HG03469 (cell line): ENCODE measurements around the gene GRM5.

Experiments
- ATAC-seq: cut with Tn5 transposase; IDR thresholded peaks from one replicate; pipeline ENCODE4 v1.9.1; 2021; ENCODE audit warnings: mild to moderate bottlenecking, moderate library complexity, moderate number of reproducible peaks; ENCODE audit not compliant: unreplicated experiment

Gene GRM5

DNA sequence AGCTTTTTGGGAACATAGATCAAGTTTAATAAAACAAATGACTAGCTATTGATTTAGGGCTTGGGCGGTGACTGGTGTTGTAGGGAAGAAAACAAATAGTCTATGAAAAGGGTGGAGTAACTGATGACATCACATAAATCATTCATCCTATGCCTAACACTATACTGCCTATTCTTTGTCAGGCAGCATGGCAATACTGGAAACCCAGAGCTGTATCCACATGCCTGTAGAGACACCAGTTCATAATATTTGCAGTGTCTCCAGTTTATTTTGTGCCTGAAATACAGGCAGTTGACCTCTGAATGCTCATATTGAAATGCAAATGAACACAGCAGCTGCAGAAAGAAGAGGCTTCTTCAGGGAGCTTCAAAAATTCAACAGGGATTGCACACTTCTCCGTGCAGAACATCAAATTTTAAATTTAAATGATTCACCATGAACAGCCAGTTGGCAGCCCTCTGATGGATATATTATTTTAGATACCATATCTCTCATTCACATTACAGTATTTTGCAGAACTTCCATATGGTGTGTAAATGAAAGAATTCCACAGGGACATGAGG lies 445.1 kb downstream of the GRM5 start:
- ATAC-seq: no peak

DNA sequence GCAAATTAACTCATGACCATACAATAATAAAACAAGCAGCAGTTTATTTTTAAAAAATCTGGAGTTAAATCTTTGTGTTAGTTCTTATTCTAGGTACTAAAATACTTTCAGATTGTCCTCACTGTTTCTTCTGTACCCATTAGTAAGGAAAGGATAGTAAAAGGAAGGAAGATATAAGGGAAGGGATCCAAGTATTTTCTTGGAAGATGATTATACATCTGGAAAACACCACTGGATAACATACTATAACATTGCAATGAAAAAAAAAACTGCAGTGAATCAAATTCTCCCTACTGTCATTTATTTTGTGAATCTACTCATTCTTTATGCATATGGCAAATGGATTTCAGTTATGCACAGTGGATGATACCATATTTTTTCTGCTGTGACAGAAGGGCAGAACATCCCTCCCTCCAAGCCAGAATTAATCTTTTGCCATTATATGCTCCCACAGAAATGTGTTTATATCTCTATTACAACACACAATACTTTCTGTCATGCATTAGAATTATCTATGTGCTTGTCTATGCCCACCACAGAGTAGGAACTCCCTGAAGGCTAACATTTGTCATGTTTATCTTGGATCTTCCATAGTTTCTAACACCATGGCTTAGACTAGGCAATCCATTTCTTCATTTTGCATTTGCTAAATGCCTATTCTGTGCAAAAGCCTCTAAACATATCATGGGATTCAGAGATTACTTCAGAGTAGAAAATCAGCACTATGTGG lies 446.0 kb downstream of the GRM5 start:
- ATAC-seq: no peak

DNA sequence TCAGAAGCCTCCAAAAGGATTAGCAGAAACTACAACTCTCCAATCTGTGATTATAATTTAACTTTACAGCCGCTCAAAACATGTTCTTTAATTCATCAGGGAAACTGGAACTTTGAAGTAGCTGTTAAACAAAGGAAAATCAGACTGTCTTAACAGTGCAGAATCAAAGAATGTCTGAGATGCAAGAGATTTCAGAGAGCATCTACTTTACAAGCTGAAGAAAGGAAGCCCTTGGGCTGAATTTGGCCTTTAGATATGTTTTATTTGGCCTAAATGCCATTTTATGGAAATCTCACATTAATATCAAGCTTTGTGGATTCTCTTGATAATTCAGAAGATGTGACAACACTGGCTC lies 446.7 kb downstream of the GRM5 start:
- ATAC-seq: no peak

DNA sequence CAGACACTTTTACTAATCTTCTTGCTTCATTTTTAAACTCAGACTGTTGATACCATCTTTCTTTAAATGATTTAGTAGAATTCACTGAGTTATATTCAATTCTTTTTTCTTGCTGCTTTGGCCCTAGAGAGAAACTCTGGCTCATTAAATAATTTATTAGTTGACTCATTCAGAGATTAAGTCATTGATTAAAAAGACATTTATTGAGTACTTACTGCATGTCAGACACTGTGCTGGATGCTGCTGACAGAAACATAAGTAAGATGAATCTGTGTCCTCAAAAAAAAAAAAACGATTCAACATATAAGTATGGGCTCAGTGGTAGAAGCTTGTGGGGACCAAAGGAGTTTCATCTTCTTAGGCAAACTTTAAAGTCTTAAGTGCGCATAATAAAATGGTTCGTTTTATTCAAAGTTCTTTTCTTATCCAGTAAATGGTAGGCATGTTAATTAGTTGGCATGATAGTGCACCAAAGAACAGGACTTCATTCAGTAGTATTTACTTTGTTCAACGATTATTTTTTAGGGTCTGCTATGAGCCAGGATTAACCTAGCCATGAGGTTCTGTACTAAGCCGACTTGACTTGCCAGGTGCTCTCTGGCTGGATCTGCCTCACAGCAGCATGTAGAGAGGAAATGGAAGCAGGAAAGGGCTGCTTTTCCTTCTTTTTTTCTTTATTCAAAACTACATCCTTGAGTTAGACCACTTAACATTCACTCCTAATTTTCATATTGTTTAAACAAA lies 447.3 kb downstream of the GRM5 start:
- ATAC-seq: no peak

DNA sequence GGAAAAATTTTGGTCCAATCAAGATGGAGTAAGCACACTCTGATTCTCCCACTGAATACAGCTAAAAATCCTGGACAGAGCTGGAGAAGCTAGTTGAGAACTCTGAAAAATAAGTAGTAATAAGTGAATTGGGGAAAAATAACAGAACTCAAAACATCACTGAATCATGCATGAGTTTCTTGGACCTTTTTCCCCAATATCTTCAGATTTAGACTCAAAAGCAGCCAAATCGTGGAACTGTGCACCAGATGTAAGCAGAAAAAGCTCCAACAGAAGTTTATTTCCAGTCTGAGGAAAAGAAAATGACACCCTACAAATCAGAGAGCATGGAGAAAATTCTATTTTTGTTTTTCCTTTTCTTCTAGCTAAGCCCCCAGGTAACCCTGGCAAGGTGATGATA lies 448.6 kb downstream of the GRM5 start:
- no peak for ATAC-seq

DNA sequence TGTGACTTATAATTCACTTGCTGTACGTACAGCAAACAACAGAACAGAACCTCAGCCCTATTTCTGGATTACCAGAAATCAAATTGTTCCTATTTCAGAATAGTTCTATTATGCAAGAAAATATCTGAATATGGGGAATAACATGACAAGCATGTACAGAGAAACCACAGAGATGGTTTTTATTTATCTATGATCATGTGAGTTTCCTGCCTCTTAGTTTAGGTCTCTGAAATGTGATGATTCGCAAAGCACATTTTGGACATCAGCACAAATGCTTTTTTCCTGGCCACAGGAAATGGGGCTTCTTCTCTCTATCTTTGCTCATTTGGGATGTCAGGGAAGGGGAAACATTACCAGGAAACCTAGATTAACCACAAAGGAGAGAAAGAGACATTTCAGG lies 461.5 kb downstream of the GRM5 start:
- no peak for ATAC-seq

DNA sequence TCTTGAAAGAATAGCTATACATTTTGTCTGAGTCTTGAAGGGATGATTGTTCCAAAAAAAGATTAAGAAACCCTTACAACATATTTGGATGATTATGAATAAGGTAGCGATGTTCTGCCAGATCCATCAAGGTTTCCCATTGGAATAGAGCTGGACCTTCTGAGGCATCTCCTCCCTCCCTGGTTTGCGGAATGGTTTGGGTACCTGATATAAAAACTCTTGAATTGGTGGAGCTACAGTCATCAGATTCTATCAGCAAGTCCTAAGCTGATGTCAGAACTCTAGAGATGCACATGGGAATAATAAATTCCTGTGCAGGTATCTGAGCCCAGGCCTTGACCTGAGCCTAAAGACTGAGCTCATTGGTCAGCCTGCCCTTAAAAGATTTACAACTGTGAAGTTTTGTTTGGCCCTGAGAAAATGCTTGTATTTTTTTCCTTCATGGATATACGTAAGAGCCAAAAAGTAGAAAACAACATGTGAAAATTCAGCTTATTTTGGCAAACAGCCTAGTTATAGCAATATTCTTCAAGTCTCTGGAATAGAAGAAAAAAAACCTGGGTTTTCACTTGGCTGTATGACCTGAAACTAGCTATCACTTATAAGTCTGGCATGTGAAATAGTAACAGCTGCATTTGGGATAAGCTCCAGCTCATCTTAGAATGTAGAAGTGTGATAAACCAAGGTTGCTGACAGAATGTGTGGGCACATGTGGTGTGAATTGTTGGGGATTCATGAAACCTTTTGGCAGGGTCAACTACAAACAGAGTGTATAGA lies 462.5 kb downstream of the GRM5 start:
- no peak for ATAC-seq

DNA sequence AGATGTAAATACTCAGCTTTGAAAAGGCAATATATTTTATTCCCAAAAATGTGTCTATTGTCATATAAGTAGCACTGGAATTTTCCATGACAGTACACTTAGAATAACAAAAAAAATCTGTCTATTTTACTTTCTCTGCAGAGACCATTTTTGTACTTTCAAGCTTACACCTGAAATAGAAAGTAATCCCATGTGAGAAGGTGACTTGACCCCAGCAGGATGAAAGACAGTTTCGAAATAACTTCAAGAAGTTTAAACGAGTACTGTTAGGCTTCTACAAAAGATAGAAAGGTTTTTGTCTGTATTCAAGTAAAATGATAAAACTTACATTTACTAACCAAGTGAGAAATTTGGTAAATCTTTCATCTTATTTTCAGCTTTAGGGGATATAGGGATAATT lies 468.4 kb downstream of the GRM5 start:
- ATAC-seq: no peak

DNA sequence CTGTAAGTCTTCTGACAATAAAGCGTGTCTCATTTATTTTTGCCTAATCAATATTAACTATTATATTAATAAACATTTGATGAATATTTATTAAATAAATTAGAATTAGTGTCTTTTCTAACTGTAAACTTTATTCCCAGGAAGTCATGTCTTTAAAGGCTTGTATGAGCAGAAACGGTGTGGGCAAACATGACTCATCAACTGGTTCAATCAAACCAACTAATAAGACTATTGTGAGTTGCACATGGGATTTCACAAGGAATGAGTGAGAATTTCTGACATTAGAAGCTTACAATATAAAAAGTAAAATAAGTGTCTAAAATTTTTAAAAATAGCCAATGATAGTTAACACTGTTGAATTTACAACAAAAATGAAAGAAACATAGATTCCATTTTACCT lies 469.0 kb downstream of the GRM5 start:
- no peak for ATAC-seq

DNA sequence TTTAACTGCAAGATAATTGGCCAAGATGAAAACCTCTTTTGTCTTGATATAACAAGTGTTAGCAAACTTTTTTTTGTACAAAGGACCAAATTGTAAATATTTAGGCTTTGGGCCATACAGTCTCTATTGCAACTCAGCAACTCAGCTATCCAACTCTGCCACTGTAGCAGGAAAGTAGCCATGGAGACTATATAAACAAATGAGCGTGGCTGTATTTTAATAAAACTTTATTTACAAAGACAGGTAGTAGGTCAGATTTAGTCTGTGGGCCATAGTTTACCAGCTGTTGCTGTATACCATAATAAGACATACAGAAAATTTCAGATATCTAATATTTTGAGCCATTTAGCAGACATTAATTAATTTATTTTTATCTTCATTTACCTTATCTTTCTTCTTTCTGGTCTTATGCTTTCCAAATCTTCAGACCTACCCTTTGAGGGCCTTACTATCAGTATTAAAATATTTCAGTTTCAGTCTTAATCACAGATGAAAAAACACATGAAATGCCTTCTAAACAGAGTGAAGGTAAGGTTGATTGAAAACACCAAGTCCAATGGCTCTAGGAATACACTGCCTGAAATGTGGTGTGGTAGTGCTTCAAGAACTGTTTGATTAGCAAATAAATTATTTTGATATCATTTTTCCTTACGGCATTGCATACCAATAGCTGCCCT lies 471.4 kb downstream of the GRM5 start:
- ATAC-seq: no peak

DNA sequence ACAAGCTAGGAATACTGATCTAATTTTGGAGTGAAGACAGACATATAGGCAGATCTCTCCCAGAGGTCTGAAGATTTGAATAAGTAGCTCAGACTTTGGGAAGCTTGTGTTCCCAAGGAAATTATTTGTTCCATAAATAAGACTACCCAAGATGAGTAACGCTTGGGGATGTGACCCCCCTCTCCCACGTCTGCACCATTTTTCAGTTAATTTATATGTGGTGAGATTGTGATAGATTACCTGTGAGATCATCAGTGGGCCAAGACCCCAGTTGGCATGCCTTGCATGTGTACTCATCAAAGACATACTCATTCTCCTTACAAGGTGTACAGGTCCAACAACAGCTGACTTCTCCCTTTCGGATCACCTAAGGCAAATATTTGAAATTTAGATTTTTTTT lies 475.4 kb downstream of the GRM5 start:
- no peak for ATAC-seq

DNA sequence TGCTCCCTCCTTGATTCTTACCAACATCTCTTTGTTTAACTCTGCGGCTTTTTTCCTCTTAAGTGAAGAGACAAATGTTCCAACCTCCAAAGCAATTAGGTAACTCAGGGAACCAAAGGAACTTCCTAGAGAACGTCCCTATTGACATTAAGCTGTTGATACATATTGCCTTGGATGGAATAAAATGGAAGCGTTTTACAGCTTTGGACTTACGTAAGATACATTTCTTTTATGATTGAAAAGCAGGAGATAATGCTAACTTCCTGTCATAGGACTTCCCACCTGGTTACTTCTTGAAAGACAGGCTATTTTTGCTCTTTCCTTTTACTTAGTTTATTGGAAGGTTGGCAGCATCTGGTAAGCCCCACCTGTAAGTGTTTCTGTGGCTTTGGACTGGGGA lies 482.5 kb downstream of the GRM5 start:
- ATAC-seq: no peak

DNA sequence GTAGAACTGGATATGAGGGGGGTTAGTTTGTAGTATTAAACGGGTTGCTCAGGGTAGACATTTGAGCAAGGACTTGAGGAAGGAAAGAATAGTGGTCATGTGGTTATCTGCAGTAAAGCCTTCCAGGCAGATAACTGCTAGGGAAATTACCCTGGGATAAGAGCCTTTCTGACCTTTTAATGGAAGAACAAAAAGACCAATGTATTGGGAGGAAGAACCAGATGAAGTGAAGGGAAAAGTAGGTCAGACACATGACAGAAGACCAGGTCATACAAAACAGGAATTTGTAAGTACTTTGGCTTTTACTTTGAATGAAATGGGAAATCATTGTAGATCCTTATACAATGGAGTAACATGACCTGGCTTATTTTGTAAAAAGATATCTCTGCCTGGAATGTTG lies 486.3 kb downstream of the GRM5 start:
- no peak for ATAC-seq

DNA sequence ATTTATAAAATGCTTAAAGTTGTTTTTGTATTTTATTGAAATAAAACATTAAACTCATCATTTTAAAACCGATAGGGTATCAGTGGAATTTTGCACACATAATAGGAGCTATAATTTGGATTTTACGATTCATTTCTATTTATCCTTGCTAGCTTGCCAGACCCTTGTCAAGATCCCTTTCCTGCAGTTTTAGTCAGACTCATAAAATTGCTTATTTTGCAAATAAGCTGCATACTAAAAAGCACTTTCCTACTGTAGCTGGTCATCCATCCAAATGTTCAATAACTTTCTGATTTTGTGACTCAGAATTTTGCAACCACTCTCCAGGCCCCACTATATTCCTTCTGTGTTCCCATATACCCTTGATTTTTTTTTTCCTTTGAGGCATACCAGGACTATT lies 489.0 kb downstream of the GRM5 start:
- no peak for ATAC-seq

DNA sequence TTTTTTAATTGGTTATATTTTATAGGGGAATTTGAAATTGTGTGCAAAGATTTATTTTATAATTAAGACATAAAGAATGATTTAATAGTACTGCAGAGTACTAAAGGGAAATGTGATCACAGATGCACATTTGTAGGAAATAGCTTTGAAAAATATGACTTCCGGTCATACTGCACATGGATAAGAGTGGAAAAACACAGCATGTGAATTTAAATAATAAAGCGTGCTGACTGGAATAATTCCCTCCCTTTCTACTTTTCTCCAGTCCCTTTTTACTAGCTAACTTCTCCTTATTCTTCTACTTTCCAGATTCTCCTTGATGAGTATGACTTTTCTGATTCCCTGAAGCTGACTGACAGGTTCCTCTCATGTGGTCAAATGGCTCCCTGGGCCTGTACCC lies 489.9 kb downstream of the GRM5 start:
- no peak for ATAC-seq

DNA sequence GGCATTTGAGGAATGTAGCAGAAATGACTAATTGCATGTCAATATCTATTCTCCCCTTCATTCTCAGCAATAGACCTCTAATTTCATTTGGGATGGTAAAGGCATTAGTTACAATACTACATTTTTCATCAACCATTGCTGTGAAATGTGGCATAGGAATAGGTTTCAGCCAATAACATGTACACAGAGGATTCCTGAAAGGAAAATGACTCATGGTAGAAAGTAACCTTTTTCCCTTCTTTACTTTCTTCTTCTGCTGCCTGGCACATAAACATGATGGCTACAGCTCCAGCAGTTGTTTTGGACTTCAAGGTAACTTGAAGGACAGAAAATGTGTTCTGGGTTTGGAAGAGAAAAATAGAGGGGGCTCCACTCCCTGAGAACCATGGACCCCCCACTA lies 496.4 kb downstream of the GRM5 start:
- ATAC-seq: no peak

DNA sequence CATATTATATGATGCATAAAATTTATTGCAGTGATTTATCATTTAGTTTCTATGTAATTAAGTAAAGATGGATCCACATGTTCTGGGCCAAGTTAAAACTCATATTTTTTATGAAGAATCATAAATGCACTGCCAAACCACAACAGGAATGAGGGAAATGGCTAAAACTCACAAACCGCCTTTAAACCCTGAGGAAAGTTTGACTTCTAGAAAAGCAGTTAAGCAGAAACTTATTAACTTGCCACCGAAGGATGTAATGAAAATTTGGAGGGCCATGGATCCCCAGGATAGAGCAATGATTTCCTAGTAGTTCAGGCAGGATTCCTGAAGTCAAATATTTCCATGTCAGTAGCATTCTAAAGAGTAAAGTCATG lies 510.0 kb downstream of the GRM5 start:
- ATAC-seq: no peak

DNA sequence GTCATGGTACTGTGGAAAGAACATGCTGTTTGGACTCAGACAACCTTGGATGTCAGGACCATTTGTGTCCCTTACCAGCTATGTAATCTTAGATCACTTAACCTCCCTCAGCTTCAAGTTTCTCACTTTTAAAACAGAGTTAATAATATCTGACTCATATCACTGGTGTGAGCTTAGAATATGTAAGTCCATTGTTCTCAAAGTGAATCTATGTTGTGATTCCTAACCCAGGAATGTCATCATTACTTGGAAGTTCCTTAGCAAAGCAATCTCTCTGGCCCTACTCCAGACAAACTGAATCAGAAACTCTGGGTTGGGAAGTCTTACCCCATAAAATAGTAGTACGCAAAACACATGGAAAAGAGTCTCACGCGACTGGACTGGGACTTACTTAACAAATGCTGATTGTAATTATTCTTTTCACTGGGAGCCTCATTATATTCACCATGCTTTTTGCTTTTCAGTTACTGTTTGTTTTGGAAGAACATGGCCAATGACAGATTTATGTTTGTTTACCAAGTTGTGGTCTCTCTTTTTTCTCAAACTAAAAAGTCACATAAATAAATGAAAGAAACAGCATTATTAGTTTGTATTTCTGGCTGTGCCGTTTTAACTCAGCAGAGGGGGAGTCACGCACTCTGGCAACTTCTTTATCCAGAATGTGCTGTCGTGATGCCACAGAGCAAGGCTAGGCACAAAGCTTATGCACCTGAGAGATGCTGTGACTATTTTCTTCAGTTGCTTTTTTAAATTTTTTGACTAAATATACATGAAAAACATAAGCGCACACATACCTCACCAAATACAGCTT lies 510.6 kb downstream of the GRM5 start:
- ATAC-seq: no peak

DNA sequence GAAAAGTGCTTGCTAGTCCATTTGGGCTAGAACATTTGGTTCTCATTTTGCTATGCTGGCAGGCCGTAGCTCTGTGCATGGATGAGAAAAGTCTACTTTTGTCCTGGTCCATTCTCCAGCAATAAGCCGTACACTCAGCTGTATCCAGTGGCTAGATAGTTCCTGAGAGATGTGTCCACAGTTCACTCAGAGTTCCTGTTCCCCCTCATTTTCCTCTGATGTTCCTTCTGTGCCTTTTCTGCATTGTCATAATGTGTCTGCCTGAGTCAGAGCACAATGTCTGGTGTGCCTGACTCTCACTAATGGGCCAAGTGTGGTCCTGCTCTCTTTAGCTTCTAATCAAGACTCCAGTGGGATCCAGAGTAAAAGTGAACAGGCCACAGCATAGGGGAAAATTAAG lies 512.6 kb downstream of the GRM5 start:
- no peak for ATAC-seq

DNA sequence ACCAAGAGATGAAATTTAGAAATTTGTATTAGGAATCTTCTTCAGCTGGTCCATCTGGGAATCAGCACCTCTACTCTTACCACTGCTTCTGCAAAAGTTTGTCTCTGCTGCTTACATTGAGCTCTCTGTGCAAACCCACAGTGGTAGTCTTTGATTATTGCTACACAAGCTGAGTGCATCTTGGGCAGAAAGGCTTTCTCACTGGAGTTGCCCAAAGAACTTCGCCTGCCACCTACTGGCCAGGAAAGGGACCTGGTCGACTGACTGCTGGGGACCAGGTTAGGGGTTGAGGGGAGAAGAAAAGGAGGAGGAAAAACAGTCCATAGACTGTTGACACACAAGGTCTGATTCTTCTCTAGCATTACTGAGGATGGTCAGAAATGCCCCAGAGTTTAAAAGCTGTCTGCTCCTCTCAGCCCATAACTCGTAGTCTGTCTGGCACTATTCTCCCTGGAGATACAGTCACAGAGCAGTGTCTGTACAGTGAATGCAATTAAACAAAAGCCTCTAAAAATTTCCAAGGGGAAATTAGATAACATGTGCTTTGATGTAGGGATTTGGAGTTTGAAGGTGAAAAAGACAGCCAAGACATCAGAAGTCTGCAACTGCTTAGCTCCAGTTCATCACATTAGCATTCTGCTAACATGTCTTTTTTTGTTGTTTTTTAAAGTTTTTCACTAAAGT lies 513.3 kb downstream of the GRM5 start:
- ATAC-seq: peak; percentile 93
